IMR-90 (cell line): Measurements from ENCODE around the gene TOP2A. TPM values are rescaled to one million over a fixed set of nuclear protein-coding genes. Genes with fewer than 3 reads are reported as not detected.

Source experiments
- ATAC-seq: fragments of 200-7000 bp; cut with Tn5 transposase; 2 replicates; pipeline ENCODE4 v1.9.1; 2020; ENCODE audit warnings: low read depth, mild to moderate bottlenecking, moderate library complexity
- BruUV-seq: library from RNA; stranded (reverse); fragments of 400-500 nt; replicated peaks from 2 replicates; lab custom pipeline; 2021; lab: Mats Ljungman, UMichigan
- CTCF ChIA-PET: fragments of 300-600 bp; formaldehyde crosslinking; extraction: SDS; loops from one replicate; lab custom pipeline; 2021; ENCODE audit warnings: antibody characterized with exemption; lab: Yijun Ruan, JAX
- POLR2A ChIA-PET: fragments of 300-600 bp; sonication (Branson Sonifier 250); formaldehyde crosslinking; loops from one replicate; lab custom pipeline; 2022; ENCODE audit warnings: antibody characterized with exemption; ENCODE audit not compliant: unreplicated experiment; lab: Charles Lee
- DNase-seq: peaks from one replicate; pipeline ENCODE4 v3.0.0; 2013
- H2AFZ ChIP-seq: replicated peaks from 2 replicates; pipeline ENCODE3; 2013; ENCODE audit warnings: low read length, mild to moderate bottlenecking; ENCODE audit not compliant: poor library complexity
- H2AK5ac ChIP-seq: 2 replicates; pipeline ENCODE4 v1.6.1; 2013; ENCODE audit warnings: low read depth, low read length, inconsistent platforms
- H2AK9ac ChIP-seq: replicated peaks from 2 replicates; pipeline ENCODE3; 2013; ENCODE audit warnings: mild to moderate bottlenecking, low read depth, low read length, moderate library complexity; ENCODE audit not compliant: poor library complexity
- H2BK120ac ChIP-seq: 2 replicates; pipeline ENCODE4 v1.6.1; 2013; ENCODE audit warnings: low read depth, low read length, inconsistent platforms
- H2BK15ac ChIP-seq: 3 replicates; pipeline ENCODE4 v1.6.1; 2013; ENCODE audit warnings: low read depth, low read length, inconsistent platforms
- H2BK20ac ChIP-seq: 2 replicates; pipeline ENCODE4 v1.6.1; 2013; ENCODE audit warnings: low read depth, mild to moderate bottlenecking, inconsistent platforms, low read length, moderate library complexity
- H2BK5ac ChIP-seq: 2 replicates; pipeline ENCODE4 v1.6.1; 2013; ENCODE audit warnings: mild to moderate bottlenecking, low read depth, low read length, inconsistent platforms; ENCODE audit not compliant: poor library complexity, severe bottlenecking
- H3K14ac ChIP-seq: replicated peaks from 2 replicates; pipeline ENCODE4 v1.6.1; 2013; ENCODE audit warnings: low read depth, low read length, inconsistent platforms
- H3K18ac ChIP-seq: 2 replicates; pipeline ENCODE4 v1.6.1; 2013; ENCODE audit warnings: low read depth, low read length, control low read depth
- H3K23ac ChIP-seq: 2 replicates; pipeline ENCODE4 v1.6.1; 2013; ENCODE audit warnings: low read depth, low read length, inconsistent platforms
- H3K27ac ChIP-seq: 2 replicates; pipeline ENCODE4 v1.5.1; 2013; ENCODE audit warnings: mild to moderate bottlenecking, control low read depth, low read length; ENCODE audit not compliant: insufficient read depth
- H3K27me3 ChIP-seq: 2 replicates; pipeline ENCODE4 v1.6.1; 2013; ENCODE audit warnings: low read length; ENCODE audit not compliant: control insufficient read depth, insufficient read depth
- H3K36me3 ChIP-seq: 2 replicates; pipeline ENCODE4 v1.6.1; 2013; ENCODE audit warnings: low read length, mixed read lengths; ENCODE audit not compliant: control insufficient read depth, insufficient read depth
- H3K4ac ChIP-seq: 2 replicates; pipeline ENCODE4 v1.6.1; 2013; ENCODE audit warnings: low read depth, low read length, inconsistent platforms
- H3K4me1 ChIP-seq: 2 replicates; pipeline ENCODE4 v1.6.1; 2013; ENCODE audit warnings: low read length, mixed read lengths; ENCODE audit not compliant: control insufficient read depth, insufficient read depth
- H3K4me2 ChIP-seq: 2 replicates; pipeline ENCODE4 v1.6.1; 2013; ENCODE audit warnings: low read depth, mild to moderate bottlenecking, control low read depth, low read length, moderate library complexity
- H3K4me3 ChIP-seq: 2 replicates; pipeline ENCODE4 v1.5.1; 2013; ENCODE audit warnings: low read depth, mild to moderate bottlenecking, control low read depth, low read length, moderate library complexity; ENCODE audit not compliant: insufficient read depth
- H3K56ac ChIP-seq: 2 replicates; pipeline ENCODE4 v1.6.1; 2013; ENCODE audit warnings: low read length, inconsistent platforms; ENCODE audit not compliant: insufficient read depth; ENCODE audit errors: extremely low read depth
- H3K79me1 ChIP-seq, 2 experiments: 2 replicates each; pipeline ENCODE4 v1.6.1; 2013; ENCODE audit warnings: low read length in 2 of 2, inconsistent platforms in 1 of 2, low read depth in 1 of 2
- H3K9ac ChIP-seq: 2 replicates; pipeline ENCODE4 v1.6.1; 2013; ENCODE audit warnings: low read depth, low read length, control low read depth
- H3K9me1 ChIP-seq: 2 replicates; pipeline ENCODE4 v1.6.1; 2013; ENCODE audit warnings: low read length, inconsistent platforms; ENCODE audit not compliant: insufficient read depth
- H3K9me3 ChIP-seq: 2 replicates; pipeline ENCODE4 v1.6.1; 2013; ENCODE audit warnings: low read length; ENCODE audit not compliant: control insufficient read depth, insufficient read depth
- H4K20me1 ChIP-seq: 2 replicates; pipeline ENCODE4 v1.6.1; 2013; ENCODE audit warnings: low read length, inconsistent platforms; ENCODE audit not compliant: insufficient read depth
- H4K5ac ChIP-seq: 2 replicates; pipeline ENCODE4 v1.6.1; 2013; ENCODE audit warnings: mild to moderate bottlenecking, low read depth, low read length, control low read depth
- H4K8ac ChIP-seq, 2 experiments: 2 replicates each; pipeline ENCODE4 v1.6.1; 2013; ENCODE audit warnings: low read depth in 2 of 2, low read length in 2 of 2, control low read depth in 1 of 2, inconsistent platforms in 1 of 2
- H4K91ac ChIP-seq: 2 replicates; pipeline ENCODE4 v1.6.1; 2013; ENCODE audit warnings: low read depth, low read length, inconsistent platforms; ENCODE audit not compliant: insufficient read depth
- MAZ ChIP-seq: IDR thresholded peaks from 2 replicates; pipeline ENCODE4 v1.6.1; 2012; ENCODE audit warnings: low read depth, mild to moderate bottlenecking, low read length, improper control_type of control experiment, moderate library complexity, borderline replicate concordance
- MXI1 ChIP-seq: IDR thresholded peaks from 2 replicates; pipeline ENCODE4 v1.6.1; 2012; ENCODE audit warnings: low read depth, mild to moderate bottlenecking, low read length, moderate library complexity, borderline replicate concordance
- WGBS, 2 experiments: methylation state at CpG; one replicate each; pipeline versions ENCODE4 v1.1.5 to v1.1.7; 2013; ENCODE audit warnings: missing lambda C conversion rate in 2 of 2; ENCODE audit not compliant: insufficient read length in 1 of 2; ENCODE audit errors: extremely low coverage in 2 of 2; 5-methylcytosine and 5-hydroxymethylcytosine counted together
- dilution Hi-C: fragments of 300-500 bp; cut with HindIII; formaldehyde crosslinking; loops from one replicate; pipeline ENCODE4 v1.14.3; 2018; ENCODE audit warnings: low sequenced_read_pairs; ENCODE audit not compliant: unreplicated experiment
- in situ Hi-C: fragments of 300-500 bp; cut with MboI; formaldehyde crosslinking; loops from 3 replicates; pipeline ENCODE4 v1.14.3; 2019; ENCODE audit warnings: low sequenced_read_pairs, inconsistent platforms, mixed read lengths
- intact Hi-C: fragments of 100-400 bp; cut with micrococcal nuclease; formaldehyde crosslinking; loops from 2 replicates; pipeline ENCODE4 v1.10.0; 2022
- polyA plus RNA-seq, 3 experiments: library from polyadenylated mRNA; depleted of rRNA; stranded (reverse); fragments of >200 nt; gene quantifications; 2 replicates each; pipeline ENCODE4 v1.2.3, GENCODE V29; 2012; ENCODE audit warnings: low replicate concordance in 1 of 3
- total RNA-seq: library from RNA; depleted of rRNA; stranded (reverse); fragments of >200 nt; gene quantifications from 2 replicates; pipeline ENCODE4 v1.2.3, GENCODE V29; 2012

The TOP2A gene
- total and polyA plus RNA-seq, 2 of the 4 experiments (the other 2 are of a cell fraction) = 43.4 to 68.5 TPM

DNA sequence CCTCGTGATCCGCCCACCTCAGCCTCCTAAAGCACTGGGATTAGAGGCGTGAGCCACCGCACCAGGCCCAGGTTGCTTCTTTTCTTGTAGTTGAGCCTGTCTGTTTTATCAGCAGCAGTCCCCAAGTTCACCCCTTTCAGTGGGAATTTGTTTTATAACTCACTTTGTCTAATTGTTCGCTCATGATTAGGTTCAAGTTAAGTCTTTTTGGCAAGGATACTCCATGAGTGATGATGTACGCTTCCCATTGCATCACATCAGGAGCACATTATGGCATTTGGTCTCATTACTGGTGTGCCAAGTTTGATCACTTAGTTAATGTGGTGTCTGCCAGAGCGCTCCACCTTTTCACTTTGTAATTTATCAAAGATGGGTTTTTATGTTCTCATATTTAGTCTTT lies 38.7 kb downstream of the TOP2A start:
- WGBS, 2 experiments = no CpG with 5 or more reads among the region's 7 CpGs

More for the DNA sequence above, 38.7 kb downstream of the TOP2A start:
- no TSS peak for BruUV-seq
- no peak overlapping the region for H2BK20ac ChIP-seq
- H4K20me1 ChIP-seq = no peaks in the 10 kb centered on the region
- H3K18ac ChIP-seq = no peak overlapping the region
- DNase-seq (no peak), ATAC-seq (no peak)
- H3K4me2 ChIP-seq = no peak overlapping the region
- POLR2A ChIA-PET = no interaction called here
- no peak overlapping the region for H4K8ac ChIP-seq
- H3K56ac ChIP-seq = no peak overlapping the region
- H3K23ac ChIP-seq = no peak overlapping the region
- no peak overlapping the region for H2BK120ac ChIP-seq
- intact Hi-C loops = no loop called here
- H4K5ac ChIP-seq = no peak overlapping the region
- no peak overlapping the region for H2AK5ac ChIP-seq
- no peaks in the 10 kb centered on the region for H3K79me1 ChIP-seq
- TF ChIP-seq MAZ = no peak
- TF ChIP-seq MXI1 = no peak
- no peak overlapping the region for H2BK5ac ChIP-seq
- H3K4me1 ChIP-seq = no peaks in the 10 kb centered on the region
- H3K27me3 ChIP-seq = no peaks in the 10 kb centered on the region
- no peak overlapping the region for H3K4me3 ChIP-seq
- no peak overlapping the region for H3K14ac ChIP-seq
- in situ Hi-C loops = no loop called here
- no peaks in the 10 kb centered on the region for H3K9me1 ChIP-seq
- H4K91ac ChIP-seq = no peak overlapping the region
- no peak overlapping the region for H2AFZ ChIP-seq
- dilution Hi-C loops = no loop called here
- no peak overlapping the region for H3K27ac ChIP-seq
- no peak overlapping the region for H2BK15ac ChIP-seq
- no peak overlapping the region for H3K9ac ChIP-seq
- H3K36me3 ChIP-seq = no peaks in the 10 kb centered on the region
- no peak overlapping the region for H2AK9ac ChIP-seq
- CTCF ChIA-PET = no interaction called here
- H3K9me3 ChIP-seq = 0 out of 2 replicates have a peak, but pooled peaks cover 2% of the 10 kb centered on the region
- no peak overlapping the region for H3K4ac ChIP-seq
